GM23338 (cell line): ENCODE results near the gene ERF. TPM values are rescaled to one million over a fixed set of nuclear protein-coding genes. Genes with fewer than 3 reads are reported as not detected.
A peak's percentile ranks its signal among the peaks of the same experiment; 100 is the strongest.

Source experiments
- ATAC-seq: fragments of 200-7000 bp; cut with Tn5 transposase; 3 replicates; pipeline ENCODE4 v1.9.1; 2020
- DNase-seq: peaks from one replicate; pipeline ENCODE4 v3.0.0-alpha.2; 2015; ENCODE audit warnings: low spot score
- H2AFZ ChIP-seq: fragments of 200-600 bp; sonication (generic); 2 replicates; pipeline ENCODE4 v1.8.0; 2016; ENCODE audit warnings: antibody characterized with exemption, mild to moderate bottlenecking, moderate library complexity
- H3F3A ChIP-seq: fragments of 200-600 bp; sonication (generic); replicated peaks from 2 replicates; pipeline ENCODE4 v1.8.0; 2017; ENCODE audit warnings: antibody characterized with exemption, mixed run types, low read depth
- H3K27ac ChIP-seq: fragments of 200-600 bp; sonication (generic); 2 replicates; pipeline ENCODE4 v1.6.1; 2016; ENCODE audit warnings: low read depth
- H3K27me3 ChIP-seq: fragments of 200-600 bp; sonication (generic); 2 replicates; pipeline ENCODE4 v1.8.0; 2016; ENCODE audit warnings: mild to moderate bottlenecking, mixed run types, moderate library complexity; ENCODE audit not compliant: insufficient read depth
- H3K36me3 ChIP-seq: fragments of 200-600 bp; sonication (generic); 2 replicates; pipeline ENCODE4 v1.8.0; 2016; ENCODE audit warnings: mild to moderate bottlenecking; ENCODE audit not compliant: insufficient read depth
- H3K4me1 ChIP-seq: fragments of 200-600 bp; sonication (generic); 2 replicates; pipeline ENCODE4 v1.8.0; 2016; ENCODE audit warnings: mild to moderate bottlenecking, moderate library complexity; ENCODE audit not compliant: insufficient read depth
- H3K4me2 ChIP-seq: fragments of 200-600 bp; sonication (generic); 2 replicates; pipeline ENCODE4 v1.7.1; 2017; ENCODE audit warnings: mixed run types
- H3K4me3 ChIP-seq: fragments of 200-600 bp; sonication (generic); 2 replicates; pipeline ENCODE4 v1.6.1; 2016; ENCODE audit warnings: mixed run types
- H3K79me2 ChIP-seq: fragments of 200-600 bp; sonication (generic); replicated peaks from 2 replicates; pipeline ENCODE4 v1.8.0; 2017; ENCODE audit warnings: mild to moderate bottlenecking; ENCODE audit not compliant: insufficient read depth
- H3K9me2 ChIP-seq: fragments of 200-600 bp; sonication (generic); 2 replicates; pipeline ENCODE4 v1.8.0; 2017; ENCODE audit not compliant: insufficient read depth
- H4K20me1 ChIP-seq: fragments of 200-600 bp; sonication (generic); replicated peaks from 2 replicates; pipeline ENCODE4 v1.8.0; 2017; ENCODE audit warnings: mild to moderate bottlenecking; ENCODE audit not compliant: insufficient read depth
- H3K27ac Mint-ChIP-seq: 2 replicates; pipeline ENCODE4 v1.8.0; 2020; ENCODE audit warnings: inconsistent platforms, mild to moderate bottlenecking, moderate library complexity, mixed read lengths
- H3K27me3 Mint-ChIP-seq: 3 replicates; pipeline ENCODE4 v1.8.0; 2022; ENCODE audit warnings: low read depth, mild to moderate bottlenecking, moderate library complexity, mixed read lengths, inconsistent platforms; ENCODE audit not compliant: insufficient read depth, poor library complexity
- H3K36me3 Mint-ChIP-seq: 3 replicates; pipeline ENCODE4 v1.8.0; 2021; ENCODE audit warnings: low read depth, mild to moderate bottlenecking, inconsistent platforms, moderate library complexity, mixed read lengths
- H3K4me1 Mint-ChIP-seq: 3 replicates; pipeline ENCODE4 v1.8.0; 2020; ENCODE audit warnings: mild to moderate bottlenecking, inconsistent platforms, mixed read lengths
- H3K4me3 Mint-ChIP-seq: 3 replicates; pipeline ENCODE4 v1.8.0; 2021; ENCODE audit warnings: moderate library complexity, mild to moderate bottlenecking, inconsistent platforms, mixed read lengths
- H3K9me3 Mint-ChIP-seq: 3 replicates; pipeline ENCODE4 v1.8.0; 2020; ENCODE audit warnings: moderate library complexity, mild to moderate bottlenecking, inconsistent platforms, mixed read lengths
- EZH2phosphoT487 ChIP-seq: fragments of 200-600 bp; sonication (generic); IDR thresholded peaks from one replicate; pipeline ENCODE4 v1.8.1; 2018; ENCODE audit warnings: antibody characterized with exemption; ENCODE audit not compliant: unreplicated experiment
- POLR2AphosphoS5 ChIP-seq: IDR thresholded peaks from 2 replicates; pipeline ENCODE4 v1.6.1; 2016; ENCODE audit warnings: antibody characterized with exemption, low read depth
- STAT1 ChIP-seq: IDR thresholded peaks from one replicate; pipeline ENCODE4 v1.6.1; 2016; ENCODE audit warnings: antibody characterized with exemption; ENCODE audit not compliant: unreplicated experiment
- ZNF114 ChIP-seq: fragments of 250-450 bp; sonication (Bioruptor Pico); IDR thresholded peaks from 2 replicates; pipeline ENCODE4 v1.5.0; 2020; ENCODE audit warnings: mild to moderate bottlenecking, moderate library complexity
- polyA plus RNA-seq: library from polyadenylated mRNA; unstranded; fragments of >200 nt; fragmentation: Nextera tagmentation; extraction: Ambion mirVana; gene quantifications from 2 replicates; pipeline ENCODE4 v1.2.1, GENCODE V29; 2016
- total RNA-seq: library from RNA; depleted of rRNA; stranded (reverse); fragments of >200 nt; shearing (Covaris generic); gene quantifications from 2 replicates; pipeline ENCODE4 v1.2.3, GENCODE V29; 2014
- TF ChIP-seq, protein P1 (sequence below), 2 experiments: fragments of 200-600 bp in 1 of 2; sonication (generic) in 1 of 2; conservative IDR thresholded peaks; 2 replicates each; pipeline versions ENCODE4 v1.5.1 to v1.6.1; 2016 to 2017; ENCODE audit warnings: antibody characterized with exemption in 2 of 2, low read depth in 2 of 2, mild to moderate bottlenecking in 2 of 2, moderate library complexity in 1 of 2
- TF ChIP-seq, protein P2 (sequence below): IDR thresholded peaks from 2 replicates; pipeline ENCODE4 v1.6.1; 2016; ENCODE audit warnings: antibody characterized with exemption
- TF ChIP-seq, protein P3 (sequence below): fragments of 250-450 bp; sonication (Bioruptor Pico); IDR thresholded peaks from 2 replicates; pipeline ENCODE4 v1.5.0; 2020; ENCODE audit warnings: mild to moderate bottlenecking, moderate library complexity

The ERF gene
- total and polyA plus RNA-seq, 2 experiments from 2014 or later, result 29.4 to 49.4 TPM

DNA sequence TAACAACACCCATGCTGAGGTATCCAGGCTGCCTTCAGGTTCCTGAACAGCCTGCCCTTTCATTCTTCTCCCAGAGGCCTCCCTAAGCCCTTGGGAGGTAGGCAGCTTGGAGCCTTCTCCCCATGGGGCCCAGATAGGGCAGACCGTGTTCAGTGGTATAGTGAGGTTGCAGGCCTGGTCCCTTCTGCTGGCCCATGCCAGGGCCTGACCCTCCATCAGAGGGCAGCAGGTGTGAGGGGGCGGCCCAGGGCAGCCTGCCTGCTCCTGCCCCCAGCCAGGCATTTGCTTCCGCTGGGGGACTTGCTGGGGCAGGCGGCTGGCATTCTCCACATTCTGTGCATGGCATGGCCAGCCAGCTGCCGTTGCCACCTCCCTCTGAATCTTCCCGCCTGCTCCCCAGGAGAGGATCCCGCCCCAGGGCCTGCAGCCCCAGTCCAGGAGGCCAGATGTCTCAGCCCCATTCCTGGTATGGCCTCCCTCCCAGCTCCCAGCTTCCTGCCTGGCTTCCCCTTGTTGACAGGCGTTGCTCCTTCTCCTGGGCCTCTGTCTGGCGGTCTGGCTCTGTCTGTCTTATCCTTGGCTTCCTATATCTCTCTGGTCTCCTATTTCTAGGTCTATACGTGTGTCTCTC lies 23.0 kb upstream of the ERF start:
- H3K9me2 ChIP-seq, result no peaks in the 10 kb centered on the region
- ATAC-seq, result no peak
- no peak overlapping the region for H2AFZ ChIP-seq
- peaks cover 18% of the 10 kb centered on the region for H3K27me3 Mint-ChIP-seq
- no peak overlapping the region for H3K4me3 ChIP-seq
- no peaks in the 10 kb centered on the region for H3K27me3 ChIP-seq
- H3K4me2 ChIP-seq, result no peak overlapping the region
- peaks cover 11% of the 10 kb centered on the region; the same call in 1 of the 2 replicates for H3F3A ChIP-seq
- H3K79me2 ChIP-seq, result peaks cover under 1% of the 10 kb centered on the region; the same call in 1 of the 2 replicates
- peaks cover 22% of the 10 kb centered on the region for H3K4me1 ChIP-seq
- H3K9me3 Mint-ChIP-seq, result no peaks in the 10 kb centered on the region; the same call in 2 of the 3 replicates
- no peaks in the 10 kb centered on the region for H3K36me3 ChIP-seq
- H3K36me3 Mint-ChIP-seq, result peaks cover 7% of the 10 kb centered on the region; the same call in 2 of the 3 replicates
- H3K27ac Mint-ChIP-seq, result no peak overlapping the region
- H3K27ac ChIP-seq, result no peak overlapping the region
- H3K4me1 Mint-ChIP-seq, result peaks cover 26% of the 10 kb centered on the region
- DNase-seq, result no peak
- peak overlapping the region; percentile 2; the same call in 1 of the 3 replicates for H3K4me3 Mint-ChIP-seq
- 0 out of 2 replicates have a peak, but pooled peaks cover 3% of the 10 kb centered on the region for H4K20me1 ChIP-seq
- no peak for TF ChIP-seq STAT1
- TF ChIP-seq ZNF114 (CRISPR knock-in tag), result no peak
- TF ChIP-seq EZH2phosphoT487, result no peak
- TF ChIP-seq, protein P1, sequence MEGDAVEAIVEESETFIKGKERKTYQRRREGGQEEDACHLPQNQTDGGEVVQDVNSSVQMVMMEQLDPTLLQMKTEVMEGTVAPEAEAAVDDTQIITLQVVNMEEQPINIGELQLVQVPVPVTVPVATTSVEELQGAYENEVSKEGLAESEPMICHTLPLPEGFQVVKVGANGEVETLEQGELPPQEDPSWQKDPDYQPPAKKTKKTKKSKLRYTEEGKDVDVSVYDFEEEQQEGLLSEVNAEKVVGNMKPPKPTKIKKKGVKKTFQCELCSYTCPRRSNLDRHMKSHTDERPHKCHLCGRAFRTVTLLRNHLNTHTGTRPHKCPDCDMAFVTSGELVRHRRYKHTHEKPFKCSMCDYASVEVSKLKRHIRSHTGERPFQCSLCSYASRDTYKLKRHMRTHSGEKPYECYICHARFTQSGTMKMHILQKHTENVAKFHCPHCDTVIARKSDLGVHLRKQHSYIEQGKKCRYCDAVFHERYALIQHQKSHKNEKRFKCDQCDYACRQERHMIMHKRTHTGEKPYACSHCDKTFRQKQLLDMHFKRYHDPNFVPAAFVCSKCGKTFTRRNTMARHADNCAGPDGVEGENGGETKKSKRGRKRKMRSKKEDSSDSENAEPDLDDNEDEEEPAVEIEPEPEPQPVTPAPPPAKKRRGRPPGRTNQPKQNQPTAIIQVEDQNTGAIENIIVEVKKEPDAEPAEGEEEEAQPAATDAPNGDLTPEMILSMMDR (conservative IDR thresholded peaks at IDR 0.05; ENCODE audit: low read depth in 2 of 2), result 0 out of 4 replicates have a peak, but pooled peaks of 1 of the 2 experiments have one; percentile 16
- TF ChIP-seq, protein P2, sequence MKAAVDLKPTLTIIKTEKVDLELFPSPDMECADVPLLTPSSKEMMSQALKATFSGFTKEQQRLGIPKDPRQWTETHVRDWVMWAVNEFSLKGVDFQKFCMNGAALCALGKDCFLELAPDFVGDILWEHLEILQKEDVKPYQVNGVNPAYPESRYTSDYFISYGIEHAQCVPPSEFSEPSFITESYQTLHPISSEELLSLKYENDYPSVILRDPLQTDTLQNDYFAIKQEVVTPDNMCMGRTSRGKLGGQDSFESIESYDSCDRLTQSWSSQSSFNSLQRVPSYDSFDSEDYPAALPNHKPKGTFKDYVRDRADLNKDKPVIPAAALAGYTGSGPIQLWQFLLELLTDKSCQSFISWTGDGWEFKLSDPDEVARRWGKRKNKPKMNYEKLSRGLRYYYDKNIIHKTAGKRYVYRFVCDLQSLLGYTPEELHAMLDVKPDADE, result no peak
- TF ChIP-seq POLR2AphosphoS5, result no peak
- TF ChIP-seq, protein P3, sequence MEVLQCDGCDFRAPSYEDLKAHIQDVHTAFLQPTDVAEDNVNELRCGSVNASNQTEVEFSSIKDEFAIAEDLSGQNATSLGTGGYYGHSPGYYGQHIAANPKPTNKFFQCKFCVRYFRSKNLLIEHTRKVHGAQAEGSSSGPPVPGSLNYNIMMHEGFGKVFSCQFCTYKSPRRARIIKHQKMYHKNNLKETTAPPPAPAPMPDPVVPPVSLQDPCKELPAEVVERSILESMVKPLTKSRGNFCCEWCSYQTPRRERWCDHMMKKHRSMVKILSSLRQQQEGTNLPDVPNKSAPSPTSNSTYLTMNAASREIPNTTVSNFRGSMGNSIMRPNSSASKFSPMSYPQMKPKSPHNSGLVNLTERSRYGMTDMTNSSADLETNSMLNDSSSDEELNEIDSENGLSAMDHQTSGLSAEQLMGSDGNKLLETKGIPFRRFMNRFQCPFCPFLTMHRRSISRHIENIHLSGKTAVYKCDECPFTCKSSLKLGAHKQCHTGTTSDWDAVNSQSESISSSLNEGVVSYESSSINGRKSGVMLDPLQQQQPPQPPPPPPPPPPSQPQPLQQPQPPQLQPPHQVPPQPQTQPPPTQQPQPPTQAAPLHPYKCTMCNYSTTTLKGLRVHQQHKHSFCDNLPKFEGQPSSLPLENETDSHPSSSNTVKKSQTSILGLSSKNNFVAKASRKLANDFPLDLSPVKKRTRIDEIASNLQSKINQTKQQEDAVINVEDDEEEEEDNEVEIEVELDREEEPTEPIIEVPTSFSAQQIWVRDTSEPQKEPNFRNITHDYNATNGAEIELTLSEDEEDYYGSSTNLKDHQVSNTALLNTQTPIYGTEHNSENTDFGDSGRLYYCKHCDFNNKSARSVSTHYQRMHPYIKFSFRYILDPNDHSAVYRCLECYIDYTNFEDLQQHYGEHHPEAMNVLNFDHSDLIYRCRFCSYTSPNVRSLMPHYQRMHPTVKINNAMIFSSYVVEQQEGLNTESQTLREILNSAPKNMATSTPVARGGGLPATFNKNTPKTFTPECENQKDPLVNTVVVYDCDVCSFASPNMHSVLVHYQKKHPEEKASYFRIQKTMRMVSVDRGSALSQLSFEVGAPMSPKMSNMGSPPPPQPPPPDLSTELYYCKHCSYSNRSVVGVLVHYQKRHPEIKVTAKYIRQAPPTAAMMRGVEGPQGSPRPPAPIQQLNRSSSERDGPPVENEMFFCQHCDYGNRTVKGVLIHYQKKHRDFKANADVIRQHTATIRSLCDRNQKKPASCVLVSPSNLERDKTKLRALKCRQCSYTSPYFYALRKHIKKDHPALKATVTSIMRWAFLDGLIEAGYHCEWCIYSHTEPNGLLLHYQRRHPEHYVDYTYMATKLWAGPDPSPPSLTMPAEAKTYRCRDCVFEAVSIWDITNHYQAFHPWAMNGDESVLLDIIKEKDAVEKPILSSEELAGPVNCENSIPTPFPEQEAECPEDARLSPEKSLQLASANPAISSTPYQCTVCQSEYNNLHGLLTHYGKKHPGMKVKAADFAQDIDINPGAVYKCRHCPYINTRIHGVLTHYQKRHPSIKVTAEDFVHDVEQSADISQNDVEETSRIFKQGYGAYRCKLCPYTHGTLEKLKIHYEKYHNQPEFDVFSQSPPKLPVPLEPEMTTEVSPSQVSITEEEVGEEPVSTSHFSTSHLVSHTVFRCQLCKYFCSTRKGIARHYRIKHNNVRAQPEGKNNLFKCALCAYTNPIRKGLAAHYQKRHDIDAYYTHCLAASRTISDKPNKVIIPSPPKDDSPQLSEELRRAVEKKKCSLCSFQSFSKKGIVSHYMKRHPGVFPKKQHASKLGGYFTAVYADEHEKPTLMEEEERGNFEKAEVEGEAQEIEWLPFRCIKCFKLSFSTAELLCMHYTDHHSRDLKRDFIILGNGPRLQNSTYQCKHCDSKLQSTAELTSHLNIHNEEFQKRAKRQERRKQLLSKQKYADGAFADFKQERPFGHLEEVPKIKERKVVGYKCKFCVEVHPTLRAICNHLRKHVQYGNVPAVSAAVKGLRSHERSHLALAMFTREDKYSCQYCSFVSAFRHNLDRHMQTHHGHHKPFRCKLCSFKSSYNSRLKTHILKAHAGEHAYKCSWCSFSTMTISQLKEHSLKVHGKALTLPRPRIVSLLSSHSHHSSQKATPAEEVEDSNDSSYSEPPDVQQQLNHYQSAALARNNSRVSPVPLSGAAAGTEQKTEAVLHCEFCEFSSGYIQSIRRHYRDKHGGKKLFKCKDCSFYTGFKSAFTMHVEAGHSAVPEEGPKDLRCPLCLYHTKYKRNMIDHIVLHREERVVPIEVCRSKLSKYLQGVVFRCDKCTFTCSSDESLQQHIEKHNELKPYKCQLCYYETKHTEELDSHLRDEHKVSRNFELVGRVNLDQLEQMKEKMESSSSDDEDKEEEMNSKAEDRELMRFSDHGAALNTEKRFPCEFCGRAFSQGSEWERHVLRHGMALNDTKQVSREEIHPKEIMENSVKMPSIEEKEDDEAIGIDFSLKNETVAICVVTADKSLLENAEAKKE (CRISPR knock-in tag), result no peak
